Neural cell (in vitro differentiated cells): ENCODE results near the gene KCNA4. TPM values are rescaled to one million over a fixed set of nuclear protein-coding genes. Genes with fewer than 3 reads are reported as not detected.

Experiments
- H2AFZ ChIP-seq: fragments of 200-600, 300-800 bp; sonication (generic), shearing (Covaris generic); 2 replicates; pipeline ENCODE4 v1.6.0; 2014; ENCODE audit warnings: low read depth, mild to moderate bottlenecking, antibody characterized with exemption, low read length, moderate library complexity
- H3F3A ChIP-seq: fragments of 200-600 bp; shearing (Covaris generic); 2 replicates; pipeline ENCODE4 v1.6.1; 2016; ENCODE audit warnings: mild to moderate bottlenecking, moderate library complexity, mixed read lengths, antibody characterized with exemption, low read length; ENCODE audit not compliant: insufficient read depth, poor library complexity, severe bottlenecking
- H3K27ac ChIP-seq: fragments of 200-600, 300-800 bp; sonication (generic), shearing (Covaris generic); 2 replicates; pipeline ENCODE4 v1.5.1; 2014; ENCODE audit warnings: mild to moderate bottlenecking, low read length, moderate library complexity
- H3K27me3 ChIP-seq: fragments of 300-800, 200-600 bp; sonication (generic), shearing (Covaris generic); 2 replicates; pipeline ENCODE4 v1.6.0; 2014; ENCODE audit warnings: mild to moderate bottlenecking, low read depth, low read length, moderate library complexity; ENCODE audit not compliant: insufficient read depth
- H3K36me3 ChIP-seq: fragments of 300-800, 200-600 bp; sonication (generic), shearing (Covaris generic); 2 replicates; pipeline ENCODE4 v1.5.1; 2014; ENCODE audit warnings: mild to moderate bottlenecking, antibody characterized with exemption, low read length, moderate library complexity; ENCODE audit not compliant: insufficient read depth
- H3K4me2 ChIP-seq: fragments of 300-800, 200-600 bp; sonication (generic), shearing (Covaris generic); 2 replicates; pipeline ENCODE4 v1.6.0; 2014; ENCODE audit warnings: mild to moderate bottlenecking, low read length
- H3K4me3 ChIP-seq: fragments of 300-800, 200-600 bp; sonication (generic), shearing (Covaris generic); 2 replicates; pipeline ENCODE4 v1.5.1; 2014; ENCODE audit warnings: mild to moderate bottlenecking, low read length, moderate library complexity
- H3K79me2 ChIP-seq: fragments of 200-600 bp; shearing (Covaris generic); replicated peaks from 2 replicates; pipeline ENCODE4 v1.6.0; 2014; ENCODE audit warnings: mild to moderate bottlenecking, low read length, moderate library complexity; ENCODE audit not compliant: insufficient read depth
- H3K9ac ChIP-seq: fragments of 300-800, 200-600 bp; sonication (generic), shearing (Covaris generic); 2 replicates; pipeline ENCODE4 v1.6.1; 2016; ENCODE audit warnings: mild to moderate bottlenecking, low read length, mixed read lengths
- H3K9me2 ChIP-seq: fragments of 200-600 bp; shearing (Covaris generic); 2 replicates; pipeline ENCODE4 v1.6.1; 2016; ENCODE audit warnings: mild to moderate bottlenecking, low read length, mixed read lengths; ENCODE audit not compliant: insufficient read depth
- H3K9me3 ChIP-seq: fragments of 200-600, 300-800 bp; sonication (generic), shearing (Covaris generic); 2 replicates; pipeline ENCODE4 v1.6.1; 2016; ENCODE audit warnings: mild to moderate bottlenecking, mixed run types, low read length, moderate library complexity, mixed read lengths
- H4K20me1 ChIP-seq: fragments of 200-600 bp; shearing (Covaris generic); 2 replicates; pipeline ENCODE4 v1.6.1; 2016; ENCODE audit warnings: mild to moderate bottlenecking, mixed run types; ENCODE audit not compliant: insufficient read depth
- EP300 ChIP-seq: fragments of 450-650 bp; conservative IDR thresholded peaks from 2 replicates; pipeline ENCODE4 v1.6.1; 2014; ENCODE audit warnings: antibody characterized with exemption, mild to moderate bottlenecking, moderate library complexity; ENCODE audit not compliant: poor library complexity, severe bottlenecking
- EZH2 ChIP-seq: fragments of 200-600, 300-800 bp; shearing (Covaris generic), sonication (generic); IDR thresholded peaks from 2 replicates; pipeline ENCODE4 v1.6.1; 2014; ENCODE audit warnings: antibody characterized with exemption, low read length, borderline replicate concordance, mild to moderate bottlenecking; ENCODE audit not compliant: insufficient read depth, poor library complexity, severe bottlenecking
- MXI1 ChIP-seq: fragments of 450-650 bp; conservative IDR thresholded peaks from 2 replicates; pipeline ENCODE4 v1.6.1; 2014; ENCODE audit warnings: antibody characterized with exemption, mild to moderate bottlenecking; ENCODE audit not compliant: poor library complexity, severe bottlenecking
- POLR2AphosphoS5 ChIP-seq: IDR thresholded peaks from 2 replicates; pipeline ENCODE4 v1.6.1; 2012
- RAD21 ChIP-seq: fragments of 450-650 bp; conservative IDR thresholded peaks from 2 replicates; pipeline ENCODE4 v1.6.1; 2014; ENCODE audit warnings: antibody characterized with exemption, mild to moderate bottlenecking, moderate library complexity
- SMC3 ChIP-seq: fragments of 450-650 bp; conservative IDR thresholded peaks from 2 replicates; pipeline ENCODE4 v1.6.1; 2014; ENCODE audit warnings: antibody characterized with exemption, mild to moderate bottlenecking, moderate library complexity; ENCODE audit not compliant: poor library complexity
- TAF1 ChIP-seq: IDR thresholded peaks from 2 replicates; pipeline ENCODE4 v1.6.1; 2012; ENCODE audit warnings: low read depth
- polyA plus RNA-seq: library from polyadenylated mRNA; depleted of rRNA; stranded (reverse); fragments of >200 nt; gene quantifications from 2 replicates; pipeline ENCODE4 v1.2.3, GENCODE V29; 2014
- TF ChIP-seq, protein P1 (sequence below): fragments of 450-650 bp; IDR thresholded peaks from 2 replicates; pipeline ENCODE4 v1.5.1; 2014; ENCODE audit warnings: antibody characterized with exemption, mild to moderate bottlenecking, moderate library complexity; ENCODE audit not compliant: poor library complexity, severe bottlenecking
- TF ChIP-seq, protein P2 (sequence below): IDR thresholded peaks from 2 replicates; pipeline ENCODE4 v1.6.1; 2012; ENCODE audit warnings: borderline replicate concordance

KCNA4 gene
- polyA plus RNA-seq, 1 donor from 2014 or later, result 5.9 TPM

DNA sequence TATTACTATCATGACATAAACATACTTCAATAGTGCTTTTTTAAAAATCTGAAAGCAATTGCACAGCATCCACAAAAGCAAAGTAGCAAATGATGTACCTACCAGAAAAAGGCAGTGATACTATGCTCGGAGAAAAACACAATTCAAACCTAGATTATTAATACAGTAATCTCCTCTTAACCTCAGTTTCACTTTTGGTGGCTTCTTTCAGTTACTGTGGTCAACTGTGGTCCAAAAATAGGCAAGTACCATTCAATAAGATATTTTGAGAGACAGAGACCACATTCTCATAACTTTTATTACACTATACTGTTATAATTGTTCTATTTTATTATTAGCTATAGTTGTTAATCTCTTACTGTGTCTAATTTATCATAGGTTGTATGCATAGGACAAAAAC lies 20.8 kb downstream of the KCNA4 start:
- H2AFZ ChIP-seq, result no peak overlapping the region
- H3K36me3 ChIP-seq, result no peaks in the 10 kb centered on the region
- H3K4me3 ChIP-seq, result no peak overlapping the region
- no peaks in the 10 kb centered on the region for H3K9me2 ChIP-seq
- no peak overlapping the region for H3K27ac ChIP-seq
- H3K79me2 ChIP-seq, result no peaks in the 10 kb centered on the region
- no peaks in the 10 kb centered on the region for H4K20me1 ChIP-seq
- H3K27me3 ChIP-seq, result no peaks in the 10 kb centered on the region
- H3K9me3 ChIP-seq, result no peaks in the 10 kb centered on the region
- TF ChIP-seq, protein P1, sequence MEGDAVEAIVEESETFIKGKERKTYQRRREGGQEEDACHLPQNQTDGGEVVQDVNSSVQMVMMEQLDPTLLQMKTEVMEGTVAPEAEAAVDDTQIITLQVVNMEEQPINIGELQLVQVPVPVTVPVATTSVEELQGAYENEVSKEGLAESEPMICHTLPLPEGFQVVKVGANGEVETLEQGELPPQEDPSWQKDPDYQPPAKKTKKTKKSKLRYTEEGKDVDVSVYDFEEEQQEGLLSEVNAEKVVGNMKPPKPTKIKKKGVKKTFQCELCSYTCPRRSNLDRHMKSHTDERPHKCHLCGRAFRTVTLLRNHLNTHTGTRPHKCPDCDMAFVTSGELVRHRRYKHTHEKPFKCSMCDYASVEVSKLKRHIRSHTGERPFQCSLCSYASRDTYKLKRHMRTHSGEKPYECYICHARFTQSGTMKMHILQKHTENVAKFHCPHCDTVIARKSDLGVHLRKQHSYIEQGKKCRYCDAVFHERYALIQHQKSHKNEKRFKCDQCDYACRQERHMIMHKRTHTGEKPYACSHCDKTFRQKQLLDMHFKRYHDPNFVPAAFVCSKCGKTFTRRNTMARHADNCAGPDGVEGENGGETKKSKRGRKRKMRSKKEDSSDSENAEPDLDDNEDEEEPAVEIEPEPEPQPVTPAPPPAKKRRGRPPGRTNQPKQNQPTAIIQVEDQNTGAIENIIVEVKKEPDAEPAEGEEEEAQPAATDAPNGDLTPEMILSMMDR, result no peak
- no peak for TF ChIP-seq RAD21
- no peak for TF ChIP-seq TAF1
- TF ChIP-seq MXI1, result no peak
- TF ChIP-seq EP300, result no peak
- no peak for TF ChIP-seq POLR2AphosphoS5
- TF ChIP-seq SMC3, result no peak
- TF ChIP-seq, protein P2, sequence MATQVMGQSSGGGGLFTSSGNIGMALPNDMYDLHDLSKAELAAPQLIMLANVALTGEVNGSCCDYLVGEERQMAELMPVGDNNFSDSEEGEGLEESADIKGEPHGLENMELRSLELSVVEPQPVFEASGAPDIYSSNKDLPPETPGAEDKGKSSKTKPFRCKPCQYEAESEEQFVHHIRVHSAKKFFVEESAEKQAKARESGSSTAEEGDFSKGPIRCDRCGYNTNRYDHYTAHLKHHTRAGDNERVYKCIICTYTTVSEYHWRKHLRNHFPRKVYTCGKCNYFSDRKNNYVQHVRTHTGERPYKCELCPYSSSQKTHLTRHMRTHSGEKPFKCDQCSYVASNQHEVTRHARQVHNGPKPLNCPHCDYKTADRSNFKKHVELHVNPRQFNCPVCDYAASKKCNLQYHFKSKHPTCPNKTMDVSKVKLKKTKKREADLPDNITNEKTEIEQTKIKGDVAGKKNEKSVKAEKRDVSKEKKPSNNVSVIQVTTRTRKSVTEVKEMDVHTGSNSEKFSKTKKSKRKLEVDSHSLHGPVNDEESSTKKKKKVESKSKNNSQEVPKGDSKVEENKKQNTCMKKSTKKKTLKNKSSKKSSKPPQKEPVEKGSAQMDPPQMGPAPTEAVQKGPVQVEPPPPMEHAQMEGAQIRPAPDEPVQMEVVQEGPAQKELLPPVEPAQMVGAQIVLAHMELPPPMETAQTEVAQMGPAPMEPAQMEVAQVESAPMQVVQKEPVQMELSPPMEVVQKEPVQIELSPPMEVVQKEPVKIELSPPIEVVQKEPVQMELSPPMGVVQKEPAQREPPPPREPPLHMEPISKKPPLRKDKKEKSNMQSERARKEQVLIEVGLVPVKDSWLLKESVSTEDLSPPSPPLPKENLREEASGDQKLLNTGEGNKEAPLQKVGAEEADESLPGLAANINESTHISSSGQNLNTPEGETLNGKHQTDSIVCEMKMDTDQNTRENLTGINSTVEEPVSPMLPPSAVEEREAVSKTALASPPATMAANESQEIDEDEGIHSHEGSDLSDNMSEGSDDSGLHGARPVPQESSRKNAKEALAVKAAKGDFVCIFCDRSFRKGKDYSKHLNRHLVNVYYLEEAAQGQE, result no peak
- H3K9ac ChIP-seq, result no peak overlapping the region
- no peaks in the 10 kb centered on the region for H3F3A ChIP-seq
- no peak overlapping the region for H3K4me2 ChIP-seq

DNA sequence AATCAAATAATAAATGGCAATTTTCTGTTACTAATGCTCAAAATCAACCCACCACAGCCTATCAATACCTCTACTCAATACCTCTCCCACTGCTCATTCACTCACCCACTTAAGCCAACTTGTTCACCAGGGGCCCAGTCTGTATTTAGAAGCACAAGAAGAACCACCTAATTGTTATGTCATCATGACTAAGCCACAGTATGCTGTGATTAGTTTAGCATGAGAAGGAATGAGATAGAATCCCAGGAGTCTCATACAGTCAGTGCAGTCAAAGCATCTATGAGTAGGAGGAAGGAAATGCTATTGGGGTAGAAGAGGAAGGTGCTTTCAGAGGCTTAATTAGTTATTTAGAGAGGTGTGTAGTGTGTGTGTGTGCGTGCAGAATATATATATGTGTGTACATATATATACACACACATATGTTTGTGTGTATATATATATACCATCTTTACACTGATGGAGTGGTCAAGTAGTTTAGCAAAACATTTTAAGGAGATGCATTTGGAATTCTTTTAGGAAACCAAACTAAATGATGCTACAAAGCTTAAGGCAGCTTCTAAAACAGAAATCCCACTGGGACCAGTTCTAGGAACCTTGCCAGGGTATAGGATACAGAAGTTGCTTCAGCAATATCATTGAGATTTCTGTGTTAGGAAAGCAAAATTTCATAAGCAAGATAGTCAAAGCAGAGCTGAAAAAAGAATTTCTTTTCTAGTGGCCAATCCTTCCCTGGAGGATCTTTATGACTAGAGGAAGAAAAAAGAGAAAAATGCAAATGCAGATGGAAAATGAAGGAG lies 27.5 kb downstream of the KCNA4 start:
- H3K27me3 ChIP-seq, result no peaks in the 10 kb centered on the region
- H3K79me2 ChIP-seq, result no peaks in the 10 kb centered on the region
- no peak overlapping the region for H3K27ac ChIP-seq
- H4K20me1 ChIP-seq, result no peaks in the 10 kb centered on the region
- no peak overlapping the region for H3K9ac ChIP-seq
- no peak for TF ChIP-seq EP300
- TF ChIP-seq MXI1, result no peak
- TF ChIP-seq SMC3, result no peak
- no peak for TF ChIP-seq TAF1
- TF ChIP-seq, protein P2, result no peak
- TF ChIP-seq, protein P1, result no peak
- no peak for TF ChIP-seq RAD21
- no peak for TF ChIP-seq EZH2
- no peak for TF ChIP-seq POLR2AphosphoS5
- no peaks in the 10 kb centered on the region for H3K9me3 ChIP-seq
- no peak overlapping the region for H3K4me3 ChIP-seq
- H2AFZ ChIP-seq, result no peak overlapping the region
- H3K36me3 ChIP-seq, result no peaks in the 10 kb centered on the region
- no peaks in the 10 kb centered on the region for H3F3A ChIP-seq
- H3K4me2 ChIP-seq, result no peak overlapping the region
- H3K9me2 ChIP-seq, result no peaks in the 10 kb centered on the region
